HuH-7 (cell line): ENCODE data around the gene REXO2.

Experiments used
- DNase-seq: peaks from one replicate; pipeline ENCODE4 v3.0.0; 2011; ENCODE audit warnings: low spot score

REXO2 gene

DNA sequence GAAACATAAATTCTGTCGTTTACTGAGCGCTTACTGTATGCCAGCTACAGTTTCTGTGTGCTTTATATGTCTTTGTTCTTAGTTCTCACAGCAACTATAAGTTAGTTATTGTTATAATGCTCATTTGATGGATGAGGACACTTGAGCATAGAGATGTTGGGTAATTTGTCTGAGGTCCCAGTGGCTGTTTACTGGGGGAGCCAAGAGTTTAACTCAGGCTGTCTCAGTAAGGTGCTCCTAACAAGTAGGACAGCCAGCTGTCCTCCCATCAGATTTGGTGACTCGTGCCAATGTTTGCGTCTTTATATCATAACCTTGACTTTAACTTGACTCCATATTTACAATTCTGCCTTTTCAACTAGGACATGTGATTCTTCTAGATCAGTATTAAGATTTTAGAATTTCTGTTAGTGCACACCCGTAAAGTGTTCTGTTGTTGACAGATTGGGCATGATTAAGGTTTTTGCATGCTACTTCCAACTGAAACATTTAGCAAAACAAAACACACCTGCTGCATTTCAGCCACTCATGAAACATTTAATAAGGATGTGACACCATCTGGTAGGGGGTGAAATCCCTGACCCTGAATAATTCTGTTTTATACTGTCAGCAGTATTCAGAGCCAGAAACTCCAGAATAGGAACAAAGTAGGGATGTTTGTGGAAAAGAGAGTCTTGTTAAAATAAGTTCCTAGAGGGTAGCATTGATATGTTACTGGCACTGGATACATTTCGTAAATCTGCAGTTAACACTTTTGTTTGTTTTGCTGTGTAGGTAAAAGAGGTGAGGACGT is 1.9 kb downstream of the REXO2 start:
- DNase-seq: no peak

DNA sequence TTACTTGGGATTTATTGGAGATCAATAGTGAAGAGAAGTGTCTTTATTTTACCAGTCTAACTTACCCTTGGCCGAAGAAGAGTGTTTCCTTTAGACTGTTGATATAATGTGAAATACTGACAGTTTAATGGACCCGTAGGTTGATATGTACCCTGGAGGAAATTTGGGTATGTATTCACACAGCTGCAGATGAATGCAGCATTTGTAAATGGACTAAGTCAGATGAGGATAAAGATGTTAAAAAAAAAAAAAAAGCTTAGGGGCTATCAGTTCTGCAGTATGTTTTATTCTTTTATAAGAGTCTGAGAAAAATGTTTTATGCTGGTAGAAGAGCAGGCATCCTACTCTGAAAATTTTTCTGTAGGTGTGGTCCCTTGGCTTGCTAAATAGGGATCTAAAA is 2.7 kb downstream of the REXO2 start:
- DNase-seq: no peak

DNA sequence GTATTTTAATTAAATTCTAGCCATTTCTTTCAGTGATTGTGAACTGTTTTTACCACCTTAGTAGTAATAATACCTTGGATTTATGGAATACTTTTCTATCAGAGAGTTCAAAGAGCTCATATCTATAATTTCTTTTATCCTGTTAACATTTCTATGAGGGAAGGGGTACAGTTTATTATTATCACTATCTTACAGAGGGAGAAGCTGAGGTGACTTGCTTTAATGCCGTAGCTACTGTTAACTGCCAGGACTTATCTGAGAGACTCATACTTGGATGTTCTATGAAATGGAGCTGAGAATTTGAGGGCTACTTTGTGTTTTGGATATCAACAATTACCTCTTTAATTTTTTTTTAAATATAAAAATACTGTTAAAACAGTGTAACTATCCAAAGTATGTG is 3.3 kb downstream of the REXO2 start:
- no peak for DNase-seq

DNA sequence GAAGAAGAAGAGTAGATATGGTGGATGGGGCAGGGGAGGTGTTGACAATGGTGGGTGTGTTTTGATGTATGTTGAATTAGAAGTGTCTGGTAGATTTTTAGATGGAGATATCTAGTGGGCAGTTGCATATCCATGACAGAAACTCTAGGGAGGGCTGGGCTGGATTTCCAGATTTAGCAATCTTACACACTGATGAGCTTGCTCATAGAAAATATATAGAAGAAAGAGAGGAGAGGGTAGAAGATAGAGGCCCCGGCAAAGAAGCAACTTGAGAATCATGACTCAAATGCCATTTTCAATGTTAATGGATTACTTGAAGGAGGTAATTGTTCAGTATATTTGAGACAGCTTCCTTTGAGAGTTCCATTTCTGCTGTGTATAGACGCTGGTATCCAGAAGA is 8.2 kb downstream of the REXO2 start:
- DNase-seq: no peak

DNA sequence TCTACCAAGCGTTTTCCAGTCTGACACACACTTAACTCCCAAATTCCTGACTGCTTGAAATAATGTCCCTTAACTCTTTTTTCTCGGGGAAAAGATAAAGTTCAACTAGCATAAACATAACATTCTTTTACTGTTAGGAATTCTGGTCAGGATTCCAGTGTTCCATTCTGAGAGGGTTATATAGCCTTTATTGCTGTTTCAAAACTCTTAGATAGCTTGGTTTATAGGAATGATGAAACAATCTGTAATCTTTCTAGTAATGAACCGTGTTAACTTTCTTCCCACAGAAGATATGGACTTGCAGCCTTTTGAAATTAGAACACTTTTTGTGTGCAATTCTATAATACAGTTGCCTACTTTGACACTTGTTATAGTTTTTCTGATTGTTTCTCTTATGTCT is 8.6 kb downstream of the REXO2 start:
- DNase-seq: no peak

DNA sequence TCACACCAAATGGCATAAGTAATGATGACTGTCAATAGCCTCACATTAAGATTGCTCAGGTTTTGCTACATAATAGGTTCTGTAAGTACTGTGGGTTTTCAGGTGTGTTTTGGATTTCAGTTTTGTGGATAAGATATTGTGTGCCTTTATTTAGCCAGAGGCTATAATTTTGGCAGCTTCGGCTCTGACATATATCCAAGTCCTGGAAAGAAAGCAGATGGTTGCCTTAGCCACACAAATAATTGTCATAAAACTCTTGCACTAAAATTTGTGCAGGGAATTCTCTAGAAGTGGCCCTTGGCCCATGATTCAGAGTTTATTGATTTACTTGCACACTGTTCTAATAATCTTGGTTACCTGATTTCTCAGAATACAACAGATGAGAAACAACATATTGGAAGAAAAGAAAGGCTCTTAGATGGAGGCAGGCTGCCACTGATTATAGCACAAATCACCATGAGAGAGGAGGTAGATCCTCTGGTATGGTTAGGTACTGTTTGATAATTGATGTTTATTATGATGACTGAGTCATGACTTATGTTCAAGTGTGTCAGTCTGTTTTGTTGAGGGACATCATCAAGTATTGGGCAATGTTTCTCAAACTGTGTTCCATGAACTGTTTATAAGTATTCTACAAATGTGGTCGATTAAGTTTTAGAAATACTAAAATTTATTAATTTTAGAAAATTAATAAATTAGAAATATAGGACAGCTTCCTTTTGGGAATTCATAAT is 9.6 kb downstream of the REXO2 start:
- DNase-seq: no peak

DNA sequence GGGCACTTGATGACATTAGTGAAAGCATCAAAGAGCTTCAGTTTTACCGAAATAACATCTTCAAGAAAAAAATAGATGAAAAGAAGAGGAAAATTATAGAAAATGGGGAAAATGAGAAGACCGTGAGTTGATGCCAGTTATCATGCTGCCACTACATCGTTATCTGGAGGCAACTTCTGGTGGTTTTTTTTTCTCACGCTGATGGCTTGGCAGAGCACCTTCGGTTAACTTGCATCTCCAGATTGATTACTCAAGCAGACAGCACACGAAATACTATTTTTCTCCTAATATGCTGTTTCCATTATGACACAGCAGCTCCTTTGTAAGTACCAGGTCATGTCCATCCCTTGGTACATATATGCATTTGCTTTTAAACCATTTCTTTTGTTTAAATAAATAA is 10.6 kb downstream of the REXO2 start:
- no peak for DNase-seq

DNA sequence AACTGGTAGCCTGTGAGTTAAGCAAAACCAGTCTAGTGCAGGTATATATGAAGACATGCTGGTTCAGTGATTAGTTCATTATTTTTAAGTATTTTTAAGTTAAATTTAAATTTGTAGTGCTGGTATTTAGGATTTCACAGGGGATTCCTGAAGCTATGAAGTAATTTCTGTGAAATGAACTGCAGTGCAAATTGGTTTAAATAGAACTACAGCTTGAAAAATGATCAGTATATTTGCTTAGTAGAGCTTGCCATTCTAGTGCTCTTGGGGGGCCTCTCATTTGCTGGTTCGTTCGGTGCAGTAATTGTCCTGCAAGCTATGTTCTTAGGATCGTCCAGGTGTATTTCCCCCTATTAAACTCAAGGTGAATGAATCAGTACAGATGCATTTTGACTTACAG is 13.1 kb downstream of the REXO2 start:
- DNase-seq: no peak

- no peak for DNase-seq
Measured at GRCh38 chr11:114463999-114464398, 24.7 kb downstream of the REXO2 start.

GRCh38 chr11:114466742-114467141 is 27.5 kb downstream of the REXO2 start:
- DNase-seq: no peak

- DNase-seq: no peak
Measured at GRCh38 chr11:114472661-114473060, 33.4 kb downstream of the REXO2 start.

DNA sequence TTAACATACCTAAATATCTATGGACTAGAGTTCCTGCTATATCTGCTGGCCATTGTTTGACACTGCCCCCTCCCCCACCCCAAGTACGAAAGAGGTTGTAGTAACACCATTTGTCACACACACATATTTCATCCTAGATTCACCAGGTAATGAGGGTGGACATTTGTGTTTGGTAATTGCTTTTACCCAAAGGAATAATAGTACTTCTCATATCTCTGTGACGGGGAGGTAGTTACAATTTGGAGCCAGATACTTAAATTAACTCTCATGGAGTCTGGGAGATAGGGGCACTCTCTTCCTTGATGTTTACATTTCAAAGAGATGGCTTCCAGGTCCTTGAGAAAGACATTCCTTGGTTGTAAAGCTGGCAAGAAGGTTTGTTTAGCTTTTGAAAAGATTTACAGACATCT is 38.7 kb downstream of the REXO2 start:
- DNase-seq: no peak

GRCh38 chr11:114478768-114479167 is 39.5 kb downstream of the REXO2 start:
- DNase-seq: no peak

DNA sequence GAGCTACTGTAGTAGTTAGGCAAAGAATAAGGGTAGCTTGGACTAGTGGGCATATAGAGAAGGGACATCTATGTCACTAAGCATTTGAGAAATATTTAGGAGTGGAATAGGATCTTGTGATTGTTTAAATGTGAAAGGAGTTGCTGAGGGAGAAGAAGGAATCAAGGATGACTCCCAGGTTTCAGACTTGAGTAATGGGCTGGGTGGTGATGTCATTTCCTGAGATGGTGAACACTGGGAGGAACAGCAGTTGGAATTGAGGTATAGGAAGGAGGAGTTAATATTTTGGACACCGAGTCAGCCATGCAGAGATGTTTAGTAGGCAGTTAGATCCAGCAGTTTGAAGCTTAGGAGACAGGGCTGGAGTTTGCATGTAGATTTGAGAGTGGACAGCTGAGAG is 40.1 kb downstream of the REXO2 start:
- DNase-seq: no peak

DNA sequence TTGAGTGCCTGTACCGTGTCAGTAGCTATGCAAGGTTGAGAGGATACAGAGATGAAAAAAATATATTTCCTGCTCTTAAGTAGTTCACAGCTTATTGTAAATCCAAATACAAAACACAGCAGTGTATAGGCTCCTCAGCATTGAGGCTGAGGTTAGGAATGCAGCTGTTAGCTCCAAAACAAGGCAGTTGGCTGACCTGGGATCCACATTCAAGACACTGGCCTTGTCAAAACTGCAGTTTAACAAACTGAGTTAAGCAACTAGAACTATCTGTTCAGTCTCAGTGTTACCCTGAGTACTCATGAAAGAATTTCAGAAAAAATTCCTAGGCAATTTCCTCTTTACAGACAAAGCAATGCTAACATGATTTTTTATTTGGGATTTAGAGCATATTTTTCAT is 42.8 kb downstream of the REXO2 start:
- no peak for DNase-seq

- no peak for DNase-seq
Measured at GRCh38 chr11:114483929-114484328, 44.7 kb downstream of the REXO2 start.

DNA sequence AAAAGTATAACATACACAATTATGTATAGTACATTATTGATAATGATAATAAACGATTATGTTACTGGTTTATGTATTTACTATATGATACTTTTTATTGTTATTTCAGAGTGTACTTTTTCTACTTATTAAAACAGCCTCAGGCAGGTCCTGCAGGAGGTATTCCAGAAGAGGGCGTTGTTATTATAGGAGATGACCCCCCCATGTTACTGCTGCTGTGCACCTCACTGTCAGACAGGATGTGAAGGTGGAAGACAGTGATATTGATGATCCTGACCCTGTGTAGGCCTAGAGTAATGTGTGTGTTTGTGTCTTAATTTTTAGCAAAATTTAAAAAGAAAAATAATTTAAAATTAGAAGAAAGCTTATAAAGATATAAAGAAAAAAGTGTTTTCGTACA is 57.6 kb downstream of the REXO2 start:
- DNase-seq: no peak

DNA sequence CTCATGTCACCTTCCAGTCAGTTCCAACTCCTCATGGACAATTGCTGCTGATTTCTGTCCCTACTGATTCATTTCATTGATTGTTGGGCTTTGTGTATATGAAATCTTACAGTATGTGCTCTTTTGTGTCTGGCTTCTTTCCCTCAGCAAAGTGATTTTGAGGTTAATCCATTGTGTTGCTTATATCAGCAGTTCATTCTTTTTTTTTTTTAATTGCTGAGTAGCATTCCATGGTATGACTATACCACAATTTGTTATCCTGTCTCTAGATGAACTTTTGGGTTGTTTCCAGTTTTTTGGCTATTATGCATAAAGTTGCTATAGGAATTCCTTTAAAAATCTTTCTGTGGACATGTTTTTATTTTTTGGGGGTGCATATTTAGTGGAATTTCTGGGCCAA is 60.5 kb downstream of the REXO2 start:
- DNase-seq: no peak
